ES-I3 (cell line): ENCODE measurements around the gene PDE3B.

ENCODE experiments used
- H3K36me3 ChIP-seq: 2 replicates; pipeline ENCODE4 v1.6.1; 2013; ENCODE audit warnings: mild to moderate bottlenecking, low read length, control low read depth, moderate library complexity; ENCODE audit not compliant: insufficient read depth
- H3K4me1 ChIP-seq: 2 replicates; pipeline ENCODE4 v1.6.1; 2013; ENCODE audit warnings: mild to moderate bottlenecking, control low read depth, low read length; ENCODE audit not compliant: insufficient read depth
- H3K9ac ChIP-seq: 2 replicates; pipeline ENCODE4 v1.6.1; 2013; ENCODE audit warnings: low read depth, mild to moderate bottlenecking, low read length, moderate library complexity
- H3K9me3 ChIP-seq: 2 replicates; pipeline ENCODE4 v1.6.1; 2013; ENCODE audit warnings: mild to moderate bottlenecking, low read length, moderate library complexity; ENCODE audit not compliant: control insufficient read depth, insufficient read depth

Gene PDE3B

GRCh38 chr11:14812757-14813156 is 169.2 kb downstream of the PDE3B start:
- H3K9me3 ChIP-seq = no peaks in the 10 kb centered on the region
- no peaks in the 10 kb centered on the region for H3K36me3 ChIP-seq
- H3K4me1 ChIP-seq = no peaks in the 10 kb centered on the region; the same call in 1 of the 2 replicates
- H3K9ac ChIP-seq = no peak overlapping the region

DNA sequence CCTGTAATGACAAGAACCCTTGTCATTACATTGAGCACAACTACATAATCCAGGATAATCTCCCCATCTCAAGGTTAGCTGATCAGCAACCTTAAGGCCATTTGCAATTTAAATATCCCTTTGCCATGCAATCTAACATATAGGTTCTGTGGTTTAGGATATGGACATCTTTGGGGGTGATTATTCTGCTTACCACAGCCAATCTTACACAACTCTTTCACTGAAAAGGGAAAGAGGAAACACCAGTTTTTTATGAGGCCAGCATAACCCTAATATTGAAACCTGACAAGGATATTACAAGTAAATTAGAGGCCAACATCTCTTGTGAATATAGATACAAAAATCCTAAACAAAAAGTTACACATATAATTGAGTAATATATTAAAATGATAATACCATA is 169.9 kb downstream of the PDE3B start:
- no peak overlapping the region for H3K9ac ChIP-seq
- H3K36me3 ChIP-seq = no peaks in the 10 kb centered on the region
- no peaks in the 10 kb centered on the region for H3K9me3 ChIP-seq
- no peaks in the 10 kb centered on the region; the same call in 1 of the 2 replicates for H3K4me1 ChIP-seq

GRCh38 chr11:14818779-14819178 is 175.2 kb downstream of the PDE3B start:
- H3K36me3 ChIP-seq = no peaks in the 10 kb centered on the region
- H3K9ac ChIP-seq = no peak overlapping the region
- no peaks in the 10 kb centered on the region for H3K4me1 ChIP-seq
- H3K9me3 ChIP-seq = no peaks in the 10 kb centered on the region

- H3K9me3 ChIP-seq = no peaks in the 10 kb centered on the region; the same call in 1 of the 2 replicates
- no peaks in the 10 kb centered on the region for H3K4me1 ChIP-seq
- H3K36me3 ChIP-seq = no peaks in the 10 kb centered on the region
- H3K9ac ChIP-seq = no peak overlapping the region
These were observed 176.0 kb downstream of the PDE3B start for GRCh38 chr11:14819596-14819995.

DNA sequence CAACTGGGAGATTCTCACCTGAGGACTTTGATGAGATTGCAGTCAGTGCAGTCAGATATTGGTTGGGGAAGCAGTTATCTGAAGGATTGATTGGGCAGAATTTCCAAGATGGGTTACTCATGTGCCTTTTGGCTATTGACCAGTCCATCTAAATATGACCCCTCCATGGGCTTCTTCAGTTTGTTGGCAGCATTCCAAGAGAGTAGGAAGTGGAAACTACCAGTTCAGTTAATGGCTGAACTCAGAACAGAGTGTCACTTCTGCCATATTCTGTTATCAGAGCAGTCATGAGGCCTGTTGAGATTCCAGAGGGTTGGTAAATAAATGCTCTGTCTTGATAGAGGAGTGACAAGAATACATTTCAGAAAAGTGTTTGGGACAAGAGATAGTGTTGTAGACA is 177.4 kb downstream of the PDE3B start:
- H3K9me3 ChIP-seq = peaks cover 2% of the 10 kb centered on the region; the same call in 1 of the 2 replicates
- no peaks in the 10 kb centered on the region for H3K4me1 ChIP-seq
- no peak overlapping the region for H3K9ac ChIP-seq
- no peaks in the 10 kb centered on the region for H3K36me3 ChIP-seq

- H3K36me3 ChIP-seq = no peaks in the 10 kb centered on the region
- no peaks in the 10 kb centered on the region for H3K4me1 ChIP-seq
- H3K9ac ChIP-seq = no peak overlapping the region
- H3K9me3 ChIP-seq = peaks cover 2% of the 10 kb centered on the region; the same call in 1 of the 2 replicates
These were observed 183.0 kb downstream of the PDE3B start for GRCh38 chr11:14826600-14826999.

- Histone ChIP-seq H3K9ac (no peak overlapping the region), H3K4me1 (no peaks in the 10 kb centered on the region), H3K9me3 (no peaks in the 10 kb centered on the region), H3K36me3 (no peaks in the 10 kb centered on the region)
These were observed 192.2 kb downstream of the PDE3B start for GRCh38 chr11:14835496-14836492.

DNA sequence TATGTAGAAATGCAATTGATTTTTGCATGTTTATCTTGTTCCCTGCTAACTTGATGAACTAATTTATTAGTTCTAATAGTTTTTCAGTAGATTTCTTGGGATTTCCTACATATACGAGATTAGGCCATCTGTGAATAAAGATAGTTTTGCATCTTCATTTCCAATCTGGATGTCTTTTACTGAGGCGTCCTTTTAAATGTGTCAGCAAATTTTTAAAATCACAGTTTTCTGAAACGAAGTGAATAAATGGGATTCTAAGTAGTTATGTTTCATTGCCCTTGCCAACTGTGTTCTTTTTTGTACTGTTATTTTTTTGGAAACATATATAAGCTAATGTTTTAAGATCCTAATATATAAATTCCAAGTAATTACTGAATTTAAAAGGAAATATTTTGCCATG is 198.4 kb downstream of the PDE3B start:
- H3K9ac ChIP-seq = no peak overlapping the region
- peaks cover 4% of the 10 kb centered on the region; the same call in 1 of the 2 replicates for H3K4me1 ChIP-seq
- H3K9me3 ChIP-seq = no peaks in the 10 kb centered on the region
- H3K36me3 ChIP-seq = no peaks in the 10 kb centered on the region

- H3K4me1 ChIP-seq = no peaks in the 10 kb centered on the region
- no peak overlapping the region for H3K9ac ChIP-seq
- H3K9me3 ChIP-seq = no peaks in the 10 kb centered on the region
- H3K36me3 ChIP-seq = no peaks in the 10 kb centered on the region
These were observed 209.1 kb downstream of the PDE3B start for GRCh38 chr11:14852571-14853177.

DNA sequence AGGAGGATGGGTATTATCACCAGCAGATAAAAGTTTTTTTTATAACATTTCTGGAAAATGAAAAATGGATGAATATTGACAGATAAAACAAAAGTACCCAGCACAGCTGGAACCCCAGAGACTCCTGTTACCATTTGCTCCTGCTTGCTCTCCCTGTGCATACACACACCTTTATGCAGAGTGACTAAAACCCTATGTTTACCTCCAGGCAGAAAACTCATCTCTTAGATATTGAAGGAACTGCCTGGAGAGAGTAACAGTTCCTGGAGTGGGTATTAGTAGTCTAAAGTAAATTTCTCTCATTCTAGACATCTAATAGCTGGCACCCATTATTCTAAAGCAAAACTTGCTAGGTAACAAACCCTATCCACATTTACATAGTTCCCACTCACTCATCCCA is 210.5 kb downstream of the PDE3B start:
- no peaks in the 10 kb centered on the region for H3K36me3 ChIP-seq
- H3K9me3 ChIP-seq = no peaks in the 10 kb centered on the region
- no peak overlapping the region for H3K9ac ChIP-seq
- no peaks in the 10 kb centered on the region for H3K4me1 ChIP-seq

- no peaks in the 10 kb centered on the region for H3K9me3 ChIP-seq
- H3K36me3 ChIP-seq = no peaks in the 10 kb centered on the region
- no peaks in the 10 kb centered on the region for H3K4me1 ChIP-seq
- no peak overlapping the region for H3K9ac ChIP-seq
These were observed 212.3 kb downstream of the PDE3B start for GRCh38 chr11:14855890-14856289.

- no peaks in the 10 kb centered on the region for H3K9me3 ChIP-seq
- H3K4me1 ChIP-seq = no peaks in the 10 kb centered on the region
- no peak overlapping the region for H3K9ac ChIP-seq
- H3K36me3 ChIP-seq = no peaks in the 10 kb centered on the region
These were observed 214.0 kb downstream of the PDE3B start for GRCh38 chr11:14857621-14858020.

- Histone ChIP-seq H3K9me3 (no peaks in the 10 kb centered on the region), H3K4me1 (no peaks in the 10 kb centered on the region), H3K36me3 (no peaks in the 10 kb centered on the region), H3K9ac (no peak overlapping the region)
These were observed 214.8 kb downstream of the PDE3B start for GRCh38 chr11:14858404-14858803.

GRCh38 chr11:14860511-14860910 is 216.9 kb downstream of the PDE3B start:
- no peak overlapping the region for H3K9ac ChIP-seq
- no peaks in the 10 kb centered on the region for H3K9me3 ChIP-seq
- no peaks in the 10 kb centered on the region for H3K36me3 ChIP-seq
- no peaks in the 10 kb centered on the region for H3K4me1 ChIP-seq

DNA sequence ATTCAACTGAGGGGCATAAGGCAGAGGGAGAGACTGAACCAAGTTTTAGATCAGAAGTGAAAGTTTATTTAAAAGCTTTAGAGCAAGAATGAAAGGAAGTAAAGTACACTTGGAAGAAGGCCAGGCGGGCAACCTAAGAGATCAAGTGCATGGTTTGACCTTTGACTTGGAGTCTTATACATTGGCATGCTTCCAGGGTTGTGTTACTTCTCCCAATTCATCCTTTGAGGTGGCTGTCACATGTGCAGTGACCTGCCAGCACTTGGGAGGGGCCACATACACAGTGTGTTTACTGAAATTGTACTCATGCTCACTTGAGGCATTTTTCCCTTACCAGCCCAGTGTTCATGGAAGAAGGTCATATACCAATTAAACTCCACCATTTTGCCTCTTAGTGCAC is 218.1 kb downstream of the PDE3B start:
- H3K9ac ChIP-seq = no peak overlapping the region
- no peaks in the 10 kb centered on the region for H3K4me1 ChIP-seq
- no peaks in the 10 kb centered on the region for H3K9me3 ChIP-seq
- no peaks in the 10 kb centered on the region for H3K36me3 ChIP-seq
